ENCODE data around the gene SMTNL2. TPM values are rescaled to one million over a fixed set of nuclear protein-coding genes. Genes with fewer than 3 reads are reported as not detected.

SMTNL2 gene
- total RNA-seq, 2 experiments from 2014 or later = not detected

DNA sequence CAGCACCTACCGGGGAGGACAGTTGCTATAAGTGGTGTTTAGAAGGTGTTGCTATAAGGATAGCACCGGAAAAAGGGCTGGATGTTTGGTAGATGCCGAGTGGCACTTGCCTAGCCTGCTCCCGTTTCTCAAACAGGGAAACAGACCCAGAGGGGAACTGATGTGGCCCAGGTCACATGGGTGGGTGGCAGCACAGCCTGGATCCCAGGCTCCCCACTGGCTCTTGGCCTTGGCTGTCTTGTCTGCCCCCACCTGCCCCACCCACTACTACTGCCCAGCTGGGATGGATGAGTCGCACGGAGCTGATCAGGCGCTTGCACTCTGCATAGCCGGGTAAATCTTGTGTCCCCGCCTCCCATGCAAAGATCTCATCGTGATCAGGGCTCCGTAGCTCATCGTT lies 7.2 kb downstream of the SMTNL2 start:
- no peak overlapping the region for H3K4me3 ChIP-seq (ENCODE audit: low read length)
- no peaks in the 10 kb centered on the region for H3K36me3 Mint-ChIP-seq (ENCODE audit: low read depth)
- peaks cover 8% of the 10 kb centered on the region for H3K4me1 ChIP-seq (ENCODE audit: insufficient read depth, low read length)
- peaks cover 0 to 5% of the 10 kb centered on the region in 2 experiments for H3K27me3 ChIP-seq (ENCODE audit: control insufficient read depth in 1 of 2, insufficient read depth in 2 of 2, low read length in 2 of 2)
- TF ChIP-seq, protein P1, sequence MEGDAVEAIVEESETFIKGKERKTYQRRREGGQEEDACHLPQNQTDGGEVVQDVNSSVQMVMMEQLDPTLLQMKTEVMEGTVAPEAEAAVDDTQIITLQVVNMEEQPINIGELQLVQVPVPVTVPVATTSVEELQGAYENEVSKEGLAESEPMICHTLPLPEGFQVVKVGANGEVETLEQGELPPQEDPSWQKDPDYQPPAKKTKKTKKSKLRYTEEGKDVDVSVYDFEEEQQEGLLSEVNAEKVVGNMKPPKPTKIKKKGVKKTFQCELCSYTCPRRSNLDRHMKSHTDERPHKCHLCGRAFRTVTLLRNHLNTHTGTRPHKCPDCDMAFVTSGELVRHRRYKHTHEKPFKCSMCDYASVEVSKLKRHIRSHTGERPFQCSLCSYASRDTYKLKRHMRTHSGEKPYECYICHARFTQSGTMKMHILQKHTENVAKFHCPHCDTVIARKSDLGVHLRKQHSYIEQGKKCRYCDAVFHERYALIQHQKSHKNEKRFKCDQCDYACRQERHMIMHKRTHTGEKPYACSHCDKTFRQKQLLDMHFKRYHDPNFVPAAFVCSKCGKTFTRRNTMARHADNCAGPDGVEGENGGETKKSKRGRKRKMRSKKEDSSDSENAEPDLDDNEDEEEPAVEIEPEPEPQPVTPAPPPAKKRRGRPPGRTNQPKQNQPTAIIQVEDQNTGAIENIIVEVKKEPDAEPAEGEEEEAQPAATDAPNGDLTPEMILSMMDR (IDR thresholded peaks at IDR 0.05) = no peak
- no peak for ATAC-seq (ENCODE audit: poor library complexity)
- H3K27ac Mint-ChIP-seq = no peak overlapping the region
- no peak for DNase-seq
- POLR2A ChIA-PET = no interaction called here
- intact Hi-C loops (cut with DNase I, micrococcal nuclease) = no loop called here
- H3K4me3 Mint-ChIP-seq = no peak overlapping the region
- no peaks in the 10 kb centered on the region for H3K4me1 Mint-ChIP-seq (ENCODE audit: low read depth)
- H3K27ac ChIP-seq (ENCODE audit: low read depth in 1 of 2, low read length in 2 of 2) = no peak overlapping the region
- no peaks in the 10 kb centered on the region for H3K9me3 Mint-ChIP-seq
- H3K9me3 ChIP-seq (ENCODE audit: control insufficient read depth in 1 of 2, insufficient read depth in 1 of 2, low read length in 2 of 2) = peaks cover 0 to 4% of the 10 kb centered on the region in 2 experiments
- no peaks in the 10 kb centered on the region for H3K36me3 ChIP-seq (ENCODE audit: insufficient read depth, low read length)
- peaks cover 19% of the 10 kb centered on the region for H3K27me3 Mint-ChIP-seq
- CTCF ChIA-PET = no interaction called here

DNA sequence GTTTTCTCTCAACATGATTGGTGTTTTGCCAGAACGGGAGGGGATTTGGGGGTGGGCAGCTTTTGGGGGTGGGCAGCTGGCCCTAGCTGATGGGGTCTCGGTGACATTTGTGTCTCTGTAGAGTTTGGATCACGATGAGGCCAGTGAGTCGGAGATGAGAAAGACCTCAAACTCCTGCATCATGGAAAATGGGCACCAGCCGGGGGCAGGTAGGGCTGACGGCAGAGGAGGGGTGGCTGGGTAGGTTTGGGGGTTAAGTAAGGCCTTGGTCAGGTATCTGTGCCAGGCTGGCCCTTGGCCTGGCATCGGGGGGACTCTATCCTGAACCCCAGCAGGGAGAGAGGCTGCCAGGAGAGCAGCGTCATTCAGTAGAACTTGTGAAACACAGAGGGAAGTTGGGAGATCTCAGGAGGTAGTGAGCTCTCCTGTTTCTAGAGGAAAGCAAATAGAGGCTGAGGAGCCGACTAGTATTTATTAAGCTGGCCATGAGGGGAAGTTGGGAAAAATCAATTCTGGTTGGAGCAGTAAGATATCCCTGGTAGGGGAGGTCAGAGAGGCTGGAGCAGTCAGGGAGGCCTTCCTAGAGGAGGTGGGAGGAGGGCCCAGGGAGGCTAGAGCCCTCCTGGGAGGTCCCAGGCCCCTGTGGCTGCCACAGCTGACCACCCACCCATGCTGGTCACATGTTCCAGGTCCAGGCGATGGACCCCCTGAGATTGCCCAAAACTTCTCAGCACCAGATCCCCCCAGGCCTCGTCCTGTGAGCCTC lies 8.1 kb downstream of the SMTNL2 start:
- Histone ChIP-seq H3K4me3 (ENCODE audit: low read length) (no peak overlapping the region), H3K36me3 (ENCODE audit: insufficient read depth, low read length) (no peaks in the 10 kb centered on the region), H3K27ac (ENCODE audit: low read depth in 1 of 2, low read length in 2 of 2) (no peak overlapping the region), H3K27me3 (ENCODE audit: control insufficient read depth in 1 of 2, insufficient read depth in 2 of 2, low read length in 2 of 2) (peaks cover 0 to 3% of the 10 kb centered on the region in 2 experiments), H3K9me3 (ENCODE audit: control insufficient read depth in 1 of 2, insufficient read depth in 1 of 2, low read length in 2 of 2) (peaks cover 0 to 4% of the 10 kb centered on the region in 2 experiments), H3K4me1 (ENCODE audit: insufficient read depth, low read length) (peaks cover 8% of the 10 kb centered on the region)
- H3K4me3 Mint-ChIP-seq = no peak overlapping the region
- H3K27ac Mint-ChIP-seq = no peak overlapping the region
- intact Hi-C loops (cut with DNase I, micrococcal nuclease) = no loop called here
- H3K9me3 Mint-ChIP-seq = no peaks in the 10 kb centered on the region
- TF ChIP-seq, protein P1 (IDR thresholded peaks at IDR 0.05) = no peak
- DNase-seq = no peak
- POLR2A ChIA-PET = no interaction called here
- H3K4me1 Mint-ChIP-seq (ENCODE audit: low read depth) = no peaks in the 10 kb centered on the region
- H3K36me3 Mint-ChIP-seq (ENCODE audit: low read depth) = no peaks in the 10 kb centered on the region
- CTCF ChIA-PET = no interaction called here
- peaks cover 15% of the 10 kb centered on the region for H3K27me3 Mint-ChIP-seq
- ATAC-seq (ENCODE audit: poor library complexity) = no peak

DNA sequence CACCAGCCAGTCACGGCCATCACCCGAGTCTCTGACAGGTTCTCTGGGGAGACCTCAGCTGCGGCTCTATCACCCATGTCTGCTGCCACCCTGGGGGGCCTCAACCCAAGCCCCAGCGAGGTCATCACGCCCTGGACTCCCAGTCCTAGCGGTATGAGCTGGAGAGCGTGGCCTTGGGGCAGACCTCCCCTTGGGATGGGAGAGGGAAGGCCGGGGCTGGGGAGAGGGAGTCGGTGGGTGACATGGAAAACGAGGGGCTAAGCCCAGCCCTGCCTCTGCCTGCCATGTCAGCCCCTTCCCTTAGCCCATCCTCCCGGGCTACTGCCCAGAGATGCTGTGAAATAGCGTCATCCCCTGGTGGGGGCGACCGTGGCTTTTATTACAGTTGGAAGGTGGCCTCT lies 8.7 kb downstream of the SMTNL2 start:
- intact Hi-C loops (cut with DNase I, micrococcal nuclease) = no loop called here
- CTCF ChIA-PET = no interaction called here

More for the DNA sequence above, 8.7 kb downstream of the SMTNL2 start:
- TF ChIP-seq, protein P1 (IDR thresholded peaks at IDR 0.05) = no peak
- no peak overlapping the region for H3K4me3 Mint-ChIP-seq
- H3K27me3 ChIP-seq (ENCODE audit: control insufficient read depth in 1 of 2, insufficient read depth in 2 of 2, low read length in 2 of 2) = peaks cover 0 to 3% of the 10 kb centered on the region in 2 experiments
- no peaks in the 10 kb centered on the region for H3K36me3 Mint-ChIP-seq (ENCODE audit: low read depth)
- no peak for DNase-seq
- peaks cover 15% of the 10 kb centered on the region for H3K27me3 Mint-ChIP-seq
- H3K36me3 ChIP-seq (ENCODE audit: insufficient read depth, low read length) = no peaks in the 10 kb centered on the region
- no peaks in the 10 kb centered on the region for H3K4me1 Mint-ChIP-seq (ENCODE audit: low read depth)
- POLR2A ChIA-PET = no interaction called here
- H3K27ac Mint-ChIP-seq = no peak overlapping the region
- no peak overlapping the region for H3K4me3 ChIP-seq (ENCODE audit: low read length)
- peaks cover 8% of the 10 kb centered on the region for H3K4me1 ChIP-seq (ENCODE audit: insufficient read depth, low read length)
- no peak for ATAC-seq (ENCODE audit: poor library complexity)
- H3K9me3 Mint-ChIP-seq = no peaks in the 10 kb centered on the region
- no peak overlapping the region for H3K27ac ChIP-seq (ENCODE audit: low read depth in 1 of 2, low read length in 2 of 2)
- peaks cover 0 to 4% of the 10 kb centered on the region in 2 experiments for H3K9me3 ChIP-seq (ENCODE audit: control insufficient read depth in 1 of 2, insufficient read depth in 1 of 2, low read length in 2 of 2)
